ENCODE measurements around the gene SGSM1.

GRCh38 chr22:24962835-24963234 is 156.8 kb downstream of the SGSM1 start:
- TF ChIP-seq, protein P1, sequence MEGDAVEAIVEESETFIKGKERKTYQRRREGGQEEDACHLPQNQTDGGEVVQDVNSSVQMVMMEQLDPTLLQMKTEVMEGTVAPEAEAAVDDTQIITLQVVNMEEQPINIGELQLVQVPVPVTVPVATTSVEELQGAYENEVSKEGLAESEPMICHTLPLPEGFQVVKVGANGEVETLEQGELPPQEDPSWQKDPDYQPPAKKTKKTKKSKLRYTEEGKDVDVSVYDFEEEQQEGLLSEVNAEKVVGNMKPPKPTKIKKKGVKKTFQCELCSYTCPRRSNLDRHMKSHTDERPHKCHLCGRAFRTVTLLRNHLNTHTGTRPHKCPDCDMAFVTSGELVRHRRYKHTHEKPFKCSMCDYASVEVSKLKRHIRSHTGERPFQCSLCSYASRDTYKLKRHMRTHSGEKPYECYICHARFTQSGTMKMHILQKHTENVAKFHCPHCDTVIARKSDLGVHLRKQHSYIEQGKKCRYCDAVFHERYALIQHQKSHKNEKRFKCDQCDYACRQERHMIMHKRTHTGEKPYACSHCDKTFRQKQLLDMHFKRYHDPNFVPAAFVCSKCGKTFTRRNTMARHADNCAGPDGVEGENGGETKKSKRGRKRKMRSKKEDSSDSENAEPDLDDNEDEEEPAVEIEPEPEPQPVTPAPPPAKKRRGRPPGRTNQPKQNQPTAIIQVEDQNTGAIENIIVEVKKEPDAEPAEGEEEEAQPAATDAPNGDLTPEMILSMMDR (IDR thresholded peaks at IDR 0.05 in 4 of 5, conservative IDR thresholded peaks at IDR 0.05 in 1 of 5), result no peak
- TF ChIP-seq POLR2A (IDR thresholded peaks at IDR 0.05), result no peak

All from gastrocnemius medialis (tissue), 4 donors.